Astrocyte of the cerebellum (primary cell): ENCODE measurements around the gene ANKRD62.
"Not testable (repeated sequence)": the region's sequence is repeated elsewhere in the genome, so short reads cannot be mapped to it uniquely, and the experiment has no call there.

Experiments
- DNase-seq: peaks from one replicate; pipeline ENCODE4 v3.0.0-alpha.2; 2011; ENCODE audit warnings: low read depth
- H3K4me3 ChIP-seq: 2 replicates; pipeline ENCODE4 v1.5.1; 2011; ENCODE audit warnings: mild to moderate bottlenecking, low read depth, low read length, moderate library complexity
- CTCF ChIP-seq: IDR thresholded peaks from 2 replicates; pipeline ENCODE4 v1.5.1; 2012; ENCODE audit warnings: low read length, low read depth, moderate library complexity, mild to moderate bottlenecking; ENCODE audit errors: missing control alignments
- in situ Hi-C: cut with HindIII; loops from 2 replicates; pipeline ENCODE4 v1.10.0; 2017; ENCODE audit warnings: low sequenced_read_pairs

ANKRD62 gene

GRCh38 chr18:12066910-12067511 is 26.6 kb upstream of the ANKRD62 start:
- no peak for DNase-seq
- in situ Hi-C loops: no loop called here
- no peak overlapping the region for H3K4me3 ChIP-seq
- TF ChIP-seq CTCF: no peak

GRCh38 chr18:12067671-12068070 is 26.0 kb upstream of the ANKRD62 start:
- TF ChIP-seq CTCF: no peak
- in situ Hi-C loops: no loop called here
- H3K4me3 ChIP-seq: no peak overlapping the region
- no peak for DNase-seq

- H3K4me3 ChIP-seq, DNase-seq, in situ Hi-C loops: not testable (repeated sequence)
Observed at GRCh38 chr18:12068316-12068949, 25.2 kb upstream of the ANKRD62 start.

GRCh38 chr18:12068950-12069320 is 24.7 kb upstream of the ANKRD62 start:
- no peak for TF ChIP-seq CTCF
- no peak overlapping the region for H3K4me3 ChIP-seq
- in situ Hi-C loops: no loop called here
- DNase-seq: no peak

- DNase-seq, H3K4me3 ChIP-seq, in situ Hi-C loops: not testable (repeated sequence)
Observed at GRCh38 chr18:12071066-12071465, 22.6 kb upstream of the ANKRD62 start.

- in situ Hi-C loops: no loop called here
- TF ChIP-seq CTCF: no peak
- DNase-seq: no peak
- no peak overlapping the region for H3K4me3 ChIP-seq
Observed at GRCh38 chr18:12072996-12073395, 20.6 kb upstream of the ANKRD62 start.

- no peak overlapping the region for H3K4me3 ChIP-seq
- no peak for DNase-seq
- TF ChIP-seq CTCF: peak; percentile 36
- in situ Hi-C loops: no loop called here
Observed at GRCh38 chr18:12074736-12075135, 18.9 kb upstream of the ANKRD62 start.
